Aorta (tissue), 5 donors: ENCODE measurements around the gene AMER3. TPM values are rescaled to one million over a fixed set of nuclear protein-coding genes. Genes with fewer than 3 reads are reported as not detected.

Experiments used
- ATAC-seq: fragments of 200-7000 bp; cut with Tn5 transposase; one replicate; pipeline ENCODE4 v1.9.1; 2022; ENCODE audit warnings: moderate library complexity; ENCODE audit not compliant: low FRiP score
- DNase-seq, 2 donors: peaks; one replicate each; pipeline ENCODE4 v3.0.0-alpha.2; 2020
- H3K27ac ChIP-seq, 2 donors: one replicate each; pipeline ENCODE4 v1.5.1; 2013; ENCODE audit warnings: low read length in 2 of 2, mild to moderate bottlenecking in 2 of 2, moderate library complexity in 2 of 2, control low read depth in 1 of 2, inconsistent platforms in 1 of 2, low read depth in 1 of 2
- H3K27me3 ChIP-seq, 2 donors: one replicate each; pipeline ENCODE4 v1.6.1; 2013; ENCODE audit warnings: control low read depth in 1 of 2, low read length in 1 of 2, mild to moderate bottlenecking in 1 of 2, moderate library complexity in 1 of 2; ENCODE audit not compliant: insufficient read depth in 2 of 2, control insufficient read depth in 1 of 2
- H3K36me3 ChIP-seq, 2 donors: one replicate each; pipeline ENCODE4 v1.6.1; 2013; ENCODE audit warnings: control low read depth in 1 of 2, low read length in 1 of 2, mild to moderate bottlenecking in 1 of 2; ENCODE audit not compliant: insufficient read depth in 2 of 2, control insufficient read depth in 1 of 2
- H3K4me1 ChIP-seq, 2 donors: one replicate each; pipeline ENCODE4 v1.6.1; 2013; ENCODE audit warnings: low read length in 2 of 2, control low read depth in 1 of 2, mild to moderate bottlenecking in 1 of 2, moderate library complexity in 1 of 2; ENCODE audit not compliant: insufficient read depth in 2 of 2, control insufficient read depth in 1 of 2
- H3K4me3 ChIP-seq, 2 donors: one replicate each; pipeline ENCODE4 v1.5.1; 2013; ENCODE audit warnings: low read length in 2 of 2, control low read depth in 1 of 2, mild to moderate bottlenecking in 1 of 2
- H3K9me3 ChIP-seq: one replicate; pipeline ENCODE4 v1.6.1; 2013; ENCODE audit warnings: mild to moderate bottlenecking, low read length; ENCODE audit not compliant: control insufficient read depth
- WGBS, 2 donors: extraction: QIAGEN DNeasy Blood & Tissue Kit; methylation state at CpG; one replicate each; pipeline ENCODE4 v1.1.7; 2013; 5-methylcytosine and 5-hydroxymethylcytosine counted together
- intact Hi-C, 2 donors: fragments of 100-400 bp; cut with DNase I; formaldehyde crosslinking; loops; one replicate each; pipeline versions ENCODE4 v1.14.2 to v1.15.0; 2022
- polyA plus RNA-seq, 2 donors: library from polyadenylated mRNA; stranded (reverse); fragments of 200-250 nt; gene quantifications; one replicate each; pipeline ENCODE4 v1.2.3, GENCODE V29; 2013
- total RNA-seq, 2 donors: library from RNA; stranded (reverse); fragmentation: NEBNext Ultra II Directional; extraction: Animal tissue kit (Norgen Biotek cat#: 25700); gene quantifications; one replicate each; pipeline ENCODE4 v1.2.1, GENCODE V29; 2021
- donor health status: healthy with polysubstance abuse.
- donor health status: Bipolar disorder and iron deficiency.
- donor health status: DM: no; HTN: no; CAD: no.
- donor health status: DM: no; HTN: no; CAD: no.
- donor health status: DM: yes; HTN: yes; CAD: no.

Gene AMER3
- total and polyA plus RNA-seq, 4 donors = not detected

- 73 to 79% methylated on average over 14 of the region's 14 CpGs for WGBS, 2 donors
- no peak for ATAC-seq
- Histone ChIP-seq H3K27ac (no peak overlapping the region), H3K9me3 (no peaks in the 10 kb centered on the region), H3K4me1 (no peaks in the 10 kb centered on the region), H3K27me3 (no peaks in the 10 kb centered on the region), H3K36me3 (no peaks in the 10 kb centered on the region), H3K4me3 (no peak overlapping the region)
- DNase-seq = no peak
- intact Hi-C loops = no loop called here
Observed at GRCh38 chr2:130760754-130761751, 5.7 kb downstream of the AMER3 start.

- 78 to 83% methylated on average over 37 of the region's 37 CpGs for WGBS, 2 donors
- Histone ChIP-seq H3K4me3 (no peak overlapping the region), H3K27me3 (no peaks in the 10 kb centered on the region), H3K9me3 (no peaks in the 10 kb centered on the region), H3K4me1 (no peaks in the 10 kb centered on the region), H3K27ac (no peak overlapping the region), H3K36me3 (no peaks in the 10 kb centered on the region)
- intact Hi-C loops = no loop called here
- DNase-seq = no peak
- ATAC-seq = no peak
Observed at GRCh38 chr2:130762031-130762909, 6.9 kb downstream of the AMER3 start.

- H3K4me3 ChIP-seq = no peak overlapping the region
- H3K9me3 ChIP-seq = no peaks in the 10 kb centered on the region
- no peaks in the 10 kb centered on the region for H3K36me3 ChIP-seq
- no peak for DNase-seq
- WGBS, 2 donors = 80% methylated on average over 22 of the region's 22 CpGs
- no peaks in the 10 kb centered on the region for H3K27me3 ChIP-seq
- ATAC-seq = peak; percentile 16
- intact Hi-C loops = no loop called here
- H3K27ac ChIP-seq = no peak overlapping the region
- H3K4me1 ChIP-seq = no peaks in the 10 kb centered on the region
Observed at GRCh38 chr2:130762910-130763385, 7.6 kb downstream of the AMER3 start.

- intact Hi-C loops = no loop called here
- no peaks in the 10 kb centered on the region for H3K9me3 ChIP-seq
- H3K27ac ChIP-seq = no peak overlapping the region
- no peak overlapping the region for H3K4me3 ChIP-seq
- no peaks in the 10 kb centered on the region for H3K27me3 ChIP-seq
- DNase-seq (no peak), ATAC-seq (no peak)
- WGBS, 2 donors = 88 to 92% methylated on average over 12 of the region's 12 CpGs
- H3K4me1 ChIP-seq = no peaks in the 10 kb centered on the region
- H3K36me3 ChIP-seq = no peaks in the 10 kb centered on the region
Observed at GRCh38 chr2:130763405-130763804, 8.1 kb downstream of the AMER3 start.

DNA sequence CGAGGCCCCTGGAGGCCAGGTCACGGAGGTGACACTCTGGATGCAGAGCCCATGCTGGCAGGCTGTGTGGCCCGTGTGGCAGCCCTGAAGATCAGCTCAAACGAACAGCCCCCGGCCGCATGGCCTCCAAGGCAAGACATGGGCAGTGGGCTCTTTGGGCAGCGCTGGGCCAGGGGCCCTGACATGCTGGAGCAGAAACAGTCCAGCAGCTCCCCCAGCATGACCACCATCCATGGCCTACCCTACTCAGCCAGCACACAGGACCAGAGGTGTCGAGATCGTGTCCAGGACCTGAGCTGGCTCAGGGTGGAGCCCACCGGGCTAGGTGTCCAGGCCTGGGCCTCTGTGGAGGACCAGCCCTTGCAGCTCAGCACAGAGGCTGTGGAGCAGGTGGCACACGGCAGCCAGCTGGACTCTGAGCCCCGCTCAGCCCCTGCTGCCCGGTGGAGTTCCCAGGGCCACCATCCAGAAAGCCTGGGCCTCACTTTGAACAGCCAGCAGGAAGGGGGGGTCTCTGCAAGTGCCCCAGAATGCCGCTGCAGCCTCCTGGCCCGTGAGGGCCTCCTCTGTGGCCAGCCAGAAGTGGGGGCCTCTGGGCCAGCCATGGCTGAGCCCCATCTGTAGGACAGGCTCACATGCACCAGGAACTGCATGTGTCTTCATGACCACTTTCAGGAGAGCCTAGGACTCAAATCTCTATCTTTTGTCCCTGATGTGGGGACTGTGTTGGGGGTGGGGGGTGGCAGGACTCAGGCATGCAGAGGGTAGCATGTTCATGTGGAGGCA, 8.9 kb downstream of the AMER3 start:
- Histone ChIP-seq H3K4me3 (no peak overlapping the region), H3K36me3 (no peaks in the 10 kb centered on the region), H3K27me3 (no peaks in the 10 kb centered on the region), H3K4me1 (no peaks in the 10 kb centered on the region), H3K27ac (no peak overlapping the region), H3K9me3 (no peaks in the 10 kb centered on the region)
- 87 to 88% methylated on average over 15 of the region's 15 CpGs for whole genome bisulfite sequencing, 2 donors
- intact Hi-C loops = no loop called here
- ATAC-seq (no peak), DNase-seq (no peak)

DNA sequence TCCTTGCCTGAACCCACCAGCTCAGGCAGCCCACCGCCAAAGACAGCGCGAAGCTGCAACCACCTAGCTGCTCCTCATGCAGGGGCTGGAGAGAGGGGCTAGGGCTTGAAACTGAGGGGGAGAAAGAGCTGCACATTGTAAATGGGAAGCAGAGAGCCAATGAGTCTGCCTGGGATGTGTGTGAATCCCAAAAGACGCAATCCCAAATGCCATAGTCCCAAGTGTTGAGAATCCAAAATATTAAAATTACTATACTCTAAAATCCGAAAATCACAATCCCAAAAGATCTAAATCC, 9.4 kb downstream of the AMER3 start:
- no peaks in the 10 kb centered on the region for H3K27me3 ChIP-seq
- no peak for DNase-seq
- no peaks in the 10 kb centered on the region for H3K9me3 ChIP-seq
- H3K27ac ChIP-seq = no peak overlapping the region
- ATAC-seq = no peak
- intact Hi-C loops = no loop called here
- no peaks in the 10 kb centered on the region for H3K4me1 ChIP-seq
- H3K36me3 ChIP-seq = no peaks in the 10 kb centered on the region
- WGBS, 2 donors = 85 to 90% methylated on average over 5 of the region's 5 CpGs
- no peak overlapping the region for H3K4me3 ChIP-seq

DNA sequence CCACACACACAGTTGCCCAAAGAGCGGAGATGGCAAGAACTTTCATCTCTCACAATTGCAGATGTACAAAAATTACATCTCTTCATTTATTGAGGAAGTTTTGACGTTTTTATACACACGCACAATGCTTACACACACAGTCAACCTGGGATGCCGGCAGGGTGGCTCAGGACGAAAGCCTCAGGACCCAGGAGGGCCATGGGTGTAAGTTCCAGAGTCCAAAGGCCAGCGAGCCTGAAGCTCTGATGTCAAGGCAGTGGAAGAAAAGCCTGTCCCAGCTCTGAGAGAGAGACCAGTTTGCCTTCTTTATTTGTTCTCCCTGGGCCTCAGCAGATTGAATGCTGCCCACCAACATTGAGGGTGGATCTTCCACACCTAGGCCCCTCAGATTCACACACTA, 10.1 kb downstream of the AMER3 start:
- H3K27me3 ChIP-seq = no peaks in the 10 kb centered on the region
- WGBS, 2 donors = 81 to 83% methylated on average over 6 of the region's 6 CpGs
- DNase-seq = no peak

DNA sequence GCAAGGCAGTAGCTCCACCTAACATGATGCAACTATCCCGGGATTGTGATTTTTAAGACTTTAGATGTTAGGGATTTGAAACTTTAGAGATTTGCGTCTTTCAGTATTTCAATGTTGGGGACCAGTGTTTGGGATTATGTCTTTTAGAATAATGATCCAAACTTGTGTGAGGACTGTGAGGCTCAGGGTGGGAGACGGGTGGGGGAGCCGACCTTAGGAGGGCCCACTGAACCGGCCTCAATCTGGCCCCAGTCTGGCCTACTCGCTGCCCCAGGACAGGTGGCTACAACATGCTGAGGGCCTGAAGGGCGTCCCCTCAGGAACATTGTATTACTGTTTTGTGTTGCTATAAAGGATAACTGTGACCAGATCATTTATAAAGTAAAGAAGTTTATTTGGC, 10.7 kb downstream of the AMER3 start:
- Histone ChIP-seq H3K4me3 (no peak overlapping the region), H3K27ac (no peak overlapping the region), H3K9me3 (no peaks in the 10 kb centered on the region), H3K27me3 (no peaks in the 10 kb centered on the region), H3K4me1 (no peaks in the 10 kb centered on the region), H3K36me3 (no peaks in the 10 kb centered on the region)
- intact Hi-C loops = no loop called here
- no peak for DNase-seq
- 80 to 89% methylated on average over 7 of the region's 7 CpGs for WGBS, 2 donors
- ATAC-seq = no peak

More for the DNA sequence above, 10.1 kb downstream of the AMER3 start:
- Histone ChIP-seq H3K27ac (no peak overlapping the region), H3K4me1 (no peaks in the 10 kb centered on the region), H3K4me3 (no peak overlapping the region), H3K36me3 (no peaks in the 10 kb centered on the region), H3K9me3 (no peaks in the 10 kb centered on the region)
- no peak for ATAC-seq
- intact Hi-C loops = no loop called here
